ENCODE results near the gene P2RX6.

P2RX6 gene

GRCh38 chr22:20988573-20989322 lies 26.2 kb upstream of the P2RX6 start:
- Mint-ChIP-seq H3K27me3 (ENCODE audit: low read depth, poor library complexity) (no peaks in the 10 kb centered on the region), H3K4me1 (peaks cover 4% of the 10 kb centered on the region), H3K27ac (no peak overlapping the region), H3K4me3 (no peak overlapping the region), H3K36me3 (ENCODE audit: low read depth) (peaks cover 18% of the 10 kb centered on the region), H3K9me3 (no peaks in the 10 kb centered on the region)
- no peak for DNase-seq
- no peak for TF ChIP-seq CTCF (IDR thresholded peaks at IDR 0.05)

- no peak for TF ChIP-seq CTCF (IDR thresholded peaks at IDR 0.05)
- no peak overlapping the region for H3K4me3 Mint-ChIP-seq
- peaks cover 11% of the 10 kb centered on the region for H3K36me3 Mint-ChIP-seq (ENCODE audit: low read depth)
- no peak overlapping the region for H3K27ac Mint-ChIP-seq
- no peaks in the 10 kb centered on the region for H3K4me1 Mint-ChIP-seq
- H3K27me3 Mint-ChIP-seq (ENCODE audit: low read depth, poor library complexity) = no peaks in the 10 kb centered on the region
- DNase-seq = no peak
- no peaks in the 10 kb centered on the region for H3K9me3 Mint-ChIP-seq
Observed at GRCh38 chr22:20989323-20990138, 25.4 kb upstream of the P2RX6 start.

- peak overlapping the region; percentile 57 for H3K27ac Mint-ChIP-seq
- H3K4me1 Mint-ChIP-seq = no peaks in the 10 kb centered on the region
- H3K4me3 Mint-ChIP-seq = no peak overlapping the region
- peaks cover 11% of the 10 kb centered on the region for H3K36me3 Mint-ChIP-seq (ENCODE audit: low read depth)
- no peaks in the 10 kb centered on the region for H3K9me3 Mint-ChIP-seq
- no peak for TF ChIP-seq CTCF (IDR thresholded peaks at IDR 0.05)
- no peaks in the 10 kb centered on the region for H3K27me3 Mint-ChIP-seq (ENCODE audit: low read depth, poor library complexity)
- no peak for DNase-seq
Observed at GRCh38 chr22:20990184-20991180, 24.5 kb upstream of the P2RX6 start.

GRCh38 chr22:20991252-20992055 lies 23.5 kb upstream of the P2RX6 start:
- no peak for DNase-seq
- Mint-ChIP-seq H3K4me1 (no peaks in the 10 kb centered on the region), H3K27me3 (ENCODE audit: low read depth, poor library complexity) (no peaks in the 10 kb centered on the region), H3K9me3 (no peaks in the 10 kb centered on the region), H3K27ac (no peak overlapping the region), H3K4me3 (no peak overlapping the region), H3K36me3 (ENCODE audit: low read depth) (peaks cover 7% of the 10 kb centered on the region)
- TF ChIP-seq CTCF (IDR thresholded peaks at IDR 0.05) = no peak

- no peaks in the 10 kb centered on the region for H3K9me3 Mint-ChIP-seq
Observed at GRCh38 chr22:20992056-20992442, 22.9 kb upstream of the P2RX6 start.

More at GRCh38 chr22:20992056-20992442, 22.9 kb upstream of the P2RX6 start:
- Mint-ChIP-seq H3K4me1 (no peaks in the 10 kb centered on the region), H3K27ac (no peak overlapping the region), H3K27me3 (ENCODE audit: low read depth, poor library complexity) (no peaks in the 10 kb centered on the region), H3K4me3 (no peak overlapping the region), H3K36me3 (ENCODE audit: low read depth) (peaks cover 4% of the 10 kb centered on the region)
- DNase-seq = no peak
- no peak for TF ChIP-seq CTCF (IDR thresholded peaks at IDR 0.05)

All from nephron progenitor cell (in vitro differentiated cells).